ENCODE results near the gene TARBP1. TPM values are rescaled to one million over a fixed set of nuclear protein-coding genes. Genes with fewer than 3 reads are reported as not detected.

TARBP1 gene
- total RNA-seq, 4 donors from 2014 or later = 5.7 to 11.9 (median 8.2) TPM

DNA sequence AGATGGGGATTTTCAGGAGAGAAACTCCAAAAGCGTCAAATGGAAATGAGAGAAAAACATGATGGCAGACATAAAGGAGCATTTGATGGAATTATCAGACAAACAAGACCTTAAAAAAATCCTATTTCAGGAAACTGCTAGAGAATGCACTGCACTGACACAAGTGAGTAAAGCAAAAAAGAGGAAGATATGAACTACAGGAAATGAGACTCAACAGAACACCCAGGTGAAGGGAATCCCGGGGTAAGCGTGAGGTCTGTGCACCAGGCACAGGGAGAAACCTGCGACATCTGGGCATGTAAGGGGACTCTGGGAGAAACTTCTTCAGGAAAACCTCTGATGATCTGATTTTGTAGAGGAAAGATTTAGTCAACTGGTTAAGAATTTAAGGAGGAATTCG lies 2.8 kb downstream of the TARBP1 start:
- DNase-seq (no peak), ATAC-seq (no peak)
- H3K9me3 ChIP-seq = no peaks in the 10 kb centered on the region
- TF ChIP-seq CTCF (IDR thresholded peaks at IDR 0.05 in 4 of 5, conservative IDR thresholded peaks at IDR 0.05 in 1 of 5) (no peak), POLR2A (IDR thresholded peaks at IDR 0.05) (no peak)
- H3K4me3 ChIP-seq = no peak overlapping the region
- in situ Hi-C loops (cut with MboI; ENCODE audit: low sequenced_read_pairs in 4 of 4) = loop anchor here in 3 of 4 donors (25.0 kb wide), 3 partner anchors 261 to 411 kb away; no protein-coding TSS in a partner anchor
- no peaks in the 10 kb centered on the region for H3K36me3 ChIP-seq
- H3K27ac ChIP-seq = no peak overlapping the region
- intact Hi-C loops (cut with DNase I; ENCODE audit: low total_unique reads) = loop anchor here (5.0 kb wide), 2 partner anchors 74 to 104 kb away; partner anchors contain the start of gene COA6
- H3K27me3 ChIP-seq = no peaks in the 10 kb centered on the region
- H3K4me1 ChIP-seq = peaks cover 0 to 8% of the 10 kb centered on the region in 2 donors

- no peaks in the 10 kb centered on the region for H3K9me3 ChIP-seq
- H3K4me3 ChIP-seq = no peak overlapping the region
- no peaks in the 10 kb centered on the region for H3K36me3 ChIP-seq
- no peak for TF ChIP-seq POLR2A (IDR thresholded peaks at IDR 0.05)
- no peak for TF ChIP-seq CTCF (IDR thresholded peaks at IDR 0.05 in 4 of 5, conservative IDR thresholded peaks at IDR 0.05 in 1 of 5)
- ATAC-seq (no peak), DNase-seq (no peak)
- in situ Hi-C loops (cut with MboI; ENCODE audit: low sequenced_read_pairs in 4 of 4) = loop anchor here in 3 of 4 donors (25.0 kb wide), 3 partner anchors 262 to 412 kb away; no protein-coding TSS in a partner anchor
- H3K4me1 ChIP-seq = peaks cover 0 to 8% of the 10 kb centered on the region in 2 donors
- intact Hi-C loops (cut with DNase I; ENCODE audit: low total_unique reads) = loop anchor here (5.0 kb wide), 2 partner anchors 73 to 103 kb away; partner anchors contain the start of gene COA6
- no peaks in the 10 kb centered on the region for H3K27me3 ChIP-seq
- H3K27ac ChIP-seq = no peak overlapping the region
Observed at GRCh38 chr1:234475167-234475793, 3.7 kb downstream of the TARBP1 start.

DNA sequence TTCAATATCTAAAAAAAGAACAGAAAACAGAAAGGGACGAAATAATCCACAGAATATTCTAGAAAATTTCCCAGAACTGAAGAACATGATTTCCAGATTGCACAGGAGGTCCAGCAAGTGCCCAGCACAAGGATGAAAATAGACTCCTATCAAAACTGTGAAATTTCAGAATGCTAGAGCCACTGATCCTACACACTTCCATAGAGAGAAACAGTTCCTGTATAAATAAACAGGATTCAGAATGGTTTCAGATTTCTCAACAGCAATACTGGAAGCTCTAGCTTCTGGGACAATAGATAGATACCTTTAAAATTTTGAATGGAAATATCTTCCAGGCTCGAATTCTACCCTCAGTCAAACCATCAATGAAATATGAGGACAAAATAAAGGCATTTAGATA lies 4.6 kb downstream of the TARBP1 start:
- H3K9me3 ChIP-seq = no peaks in the 10 kb centered on the region
- no peak overlapping the region for H3K27ac ChIP-seq
- no peaks in the 10 kb centered on the region for H3K27me3 ChIP-seq
- in situ Hi-C loops (cut with MboI; ENCODE audit: low sequenced_read_pairs in 4 of 4) (loop anchor here in 1 of 4 donors (25.0 kb wide), 1 partner anchor 963 kb away; no protein-coding TSS in a partner anchor), intact Hi-C loops (cut with DNase I; ENCODE audit: low total_unique reads) (no loop called here)
- TF ChIP-seq POLR2A (IDR thresholded peaks at IDR 0.05) = no peak
- TF ChIP-seq CTCF (IDR thresholded peaks at IDR 0.05 in 4 of 5, conservative IDR thresholded peaks at IDR 0.05 in 1 of 5) = no peak
- peaks cover 0 to 8% of the 10 kb centered on the region in 2 donors for H3K4me1 ChIP-seq
- no peak for ATAC-seq
- no peaks in the 10 kb centered on the region for H3K36me3 ChIP-seq
- no peak for DNase-seq
- H3K4me3 ChIP-seq = no peak overlapping the region

DNA sequence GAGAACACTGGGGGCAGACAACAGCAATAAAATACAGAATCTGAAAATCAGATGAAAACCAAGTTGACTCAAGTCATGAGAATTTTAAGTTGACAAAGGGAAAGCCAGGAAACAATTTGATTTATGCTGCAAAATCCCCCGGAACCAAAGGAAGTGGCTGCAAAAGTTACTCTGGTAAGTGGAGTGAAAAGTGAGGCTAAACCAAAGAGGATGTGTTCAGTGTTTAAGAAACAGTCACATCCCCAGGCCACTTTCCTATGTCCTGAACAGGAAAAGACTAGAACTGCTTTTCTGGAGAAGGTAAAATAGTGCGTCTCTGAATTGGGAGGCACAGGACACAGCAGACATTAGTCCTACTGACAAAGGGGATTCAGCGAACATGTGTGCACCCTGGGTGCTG lies 5.9 kb downstream of the TARBP1 start:
- ATAC-seq (no peak), DNase-seq (no peak)
- Histone ChIP-seq H3K36me3 (no peaks in the 10 kb centered on the region), H3K27me3 (no peaks in the 10 kb centered on the region), H3K4me3 (no peak overlapping the region), H3K9me3 (no peaks in the 10 kb centered on the region), H3K4me1 (peaks cover 0 to 8% of the 10 kb centered on the region in 2 donors), H3K27ac (no peak overlapping the region)
- in situ Hi-C loops (cut with MboI; ENCODE audit: low sequenced_read_pairs in 4 of 4) = loop anchor here in 1 of 4 donors (25.0 kb wide), 1 partner anchor 964 kb away; no protein-coding TSS in a partner anchor
- no peak for TF ChIP-seq CTCF (IDR thresholded peaks at IDR 0.05 in 4 of 5, conservative IDR thresholded peaks at IDR 0.05 in 1 of 5)
- no peak for TF ChIP-seq POLR2A (IDR thresholded peaks at IDR 0.05)
- intact Hi-C loops (cut with DNase I; ENCODE audit: low total_unique reads) = no loop called here

All from gastrocnemius medialis (tissue), 4 donors.